GM10266 (cell line): ENCODE data around the gene PTGR3.

Experiments used
- DNase-seq: peaks from one replicate; pipeline ENCODE4 v3.0.0; 2012; ENCODE audit errors: extremely low spot score
- CTCF ChIP-seq: IDR thresholded peaks from 2 replicates; pipeline ENCODE4 v1.5.1; 2012; ENCODE audit warnings: mild to moderate bottlenecking, low read depth; ENCODE audit not compliant: control insufficient read depth, insufficient read depth; ENCODE audit errors: missing control alignments

PTGR3 gene

GRCh38 chr18:75161256-75162028, 47.5 kb downstream of the PTGR3 start:
- no peak for DNase-seq

GRCh38 chr18:75160364-75160763, 48.6 kb downstream of the PTGR3 start:
- TF ChIP-seq CTCF: no peak
- DNase-seq: no peak

More at GRCh38 chr18:75161256-75162028, 47.5 kb downstream of the PTGR3 start:
- TF ChIP-seq CTCF: peak; percentile 25

- DNase-seq: no peak
- no peak for TF ChIP-seq CTCF
Measured at GRCh38 chr18:75159646-75160356, 49.1 kb downstream of the PTGR3 start.

GRCh38 chr18:75159238-75159518, 49.8 kb downstream of the PTGR3 start:
- no peak for DNase-seq
- no peak for TF ChIP-seq CTCF
